ENCODE data around the gene GRHL3.

Gene GRHL3

GRCh38 chr1:24293392-24294227, 25.5 kb upstream of the GRHL3 start:
- in situ Hi-C loops (cut with MboI; ENCODE audit: low pct_unique_long_range_greater_than_20kb, low sequenced_read_pairs, unreplicated experiment), result no loop called here
- no peak for TF ChIP-seq CTCF (IDR thresholded peaks at IDR 0.05; ENCODE audit: extremely low read depth, insufficient read depth, missing control alignments)
- DNase-seq (ENCODE audit: low spot score), result no peak

GRCh38 chr1:24294228-24294672, 24.9 kb upstream of the GRHL3 start:
- in situ Hi-C loops (cut with MboI; ENCODE audit: low pct_unique_long_range_greater_than_20kb, low sequenced_read_pairs, unreplicated experiment), result no loop called here
- DNase-seq (ENCODE audit: low spot score), result no peak

DNA sequence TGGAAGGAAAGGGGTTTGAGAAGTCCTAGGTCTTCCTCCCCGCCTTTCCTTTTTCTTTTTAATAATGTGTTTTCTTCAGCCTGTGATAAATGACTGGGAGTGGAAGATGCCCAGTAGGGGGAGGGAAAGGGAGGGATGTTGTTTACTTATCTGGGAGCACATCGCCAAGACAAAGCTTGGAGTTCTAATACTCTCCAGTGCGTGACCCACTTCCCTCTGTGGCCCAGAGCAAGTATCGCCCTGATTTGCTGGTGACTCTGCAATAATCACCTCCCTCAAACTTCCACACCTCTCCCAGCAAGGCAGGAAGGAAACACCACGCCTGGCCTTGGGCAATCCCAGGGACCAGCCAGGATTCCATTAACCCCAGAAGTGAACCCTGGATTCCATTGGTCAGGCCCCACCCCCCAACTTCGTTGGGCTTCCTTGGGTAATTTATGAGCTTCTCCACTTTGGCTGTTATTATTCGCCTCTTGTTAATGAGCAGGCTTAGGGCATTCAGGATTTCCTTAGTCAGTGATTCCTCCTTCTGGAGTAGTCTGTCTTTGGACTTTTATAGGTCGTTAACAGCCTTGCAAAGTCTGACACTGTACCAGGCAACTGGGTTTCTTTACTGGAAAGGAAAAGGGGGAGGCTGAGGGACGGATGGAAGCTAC, 24.3 kb upstream of the GRHL3 start:
- no peak for DNase-seq (ENCODE audit: low spot score)
- TF ChIP-seq CTCF (IDR thresholded peaks at IDR 0.05; ENCODE audit: extremely low read depth, insufficient read depth, missing control alignments), result no peak
- in situ Hi-C loops (cut with MboI; ENCODE audit: low pct_unique_long_range_greater_than_20kb, low sequenced_read_pairs, unreplicated experiment), result no loop called here

More at GRCh38 chr1:24294228-24294672, 24.9 kb upstream of the GRHL3 start:
- TF ChIP-seq CTCF (IDR thresholded peaks at IDR 0.05; ENCODE audit: extremely low read depth, insufficient read depth, missing control alignments), result no peak

GRCh38 chr1:24295535-24295934, 23.6 kb upstream of the GRHL3 start:
- no peak for DNase-seq (ENCODE audit: low spot score)
- in situ Hi-C loops (cut with MboI; ENCODE audit: low pct_unique_long_range_greater_than_20kb, low sequenced_read_pairs, unreplicated experiment), result no loop called here
- TF ChIP-seq CTCF (IDR thresholded peaks at IDR 0.05; ENCODE audit: extremely low read depth, insufficient read depth, missing control alignments), result no peak

DNA sequence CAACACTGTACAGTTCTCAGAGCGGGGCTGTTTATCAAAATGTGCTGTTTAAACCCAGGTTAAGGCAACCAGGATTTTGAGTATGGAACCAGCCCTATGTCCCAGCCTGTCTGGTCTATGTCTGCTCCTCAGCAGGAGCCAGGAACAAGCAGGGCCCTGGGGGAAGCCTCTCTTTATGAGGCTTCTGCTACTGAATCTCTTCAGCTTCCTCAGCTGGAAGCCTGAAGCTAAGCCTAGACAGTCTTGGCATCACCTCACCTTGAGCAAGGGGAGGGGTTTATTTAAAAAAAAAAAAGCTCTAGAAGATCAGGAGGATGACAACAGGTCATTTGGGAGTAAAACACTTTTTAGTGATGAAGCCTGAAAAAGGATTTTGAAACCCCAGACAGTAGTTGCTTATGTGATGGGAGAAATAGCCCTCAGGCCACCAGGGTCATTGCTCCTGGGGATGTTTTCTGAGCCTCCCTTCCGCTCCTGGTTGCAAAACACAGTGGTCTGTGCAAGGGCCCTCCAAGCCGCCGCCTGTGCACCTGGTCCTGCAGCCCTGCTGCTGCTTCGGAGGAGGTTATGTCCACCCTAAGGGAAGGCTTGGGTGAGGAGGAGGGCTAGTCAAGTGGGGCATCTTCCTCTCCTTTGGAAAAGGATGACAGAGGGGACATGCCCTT, 21.8 kb upstream of the GRHL3 start:
- DNase-seq (ENCODE audit: low spot score), result no peak
- in situ Hi-C loops (cut with MboI; ENCODE audit: low pct_unique_long_range_greater_than_20kb, low sequenced_read_pairs, unreplicated experiment), result no loop called here
- TF ChIP-seq CTCF (IDR thresholded peaks at IDR 0.05; ENCODE audit: extremely low read depth, insufficient read depth, missing control alignments), result no peak

GRCh38 chr1:24297852-24298232, 21.3 kb upstream of the GRHL3 start:
- in situ Hi-C loops (cut with MboI; ENCODE audit: low pct_unique_long_range_greater_than_20kb, low sequenced_read_pairs, unreplicated experiment), result no loop called here
- no peak for DNase-seq (ENCODE audit: low spot score)
- no peak for TF ChIP-seq CTCF (IDR thresholded peaks at IDR 0.05; ENCODE audit: extremely low read depth, insufficient read depth, missing control alignments)
